ENCODE results near the gene NLRC4.
A peak's percentile ranks its signal among the peaks of the same experiment; 100 is the strongest.

Gene NLRC4

GRCh38 chr2:32274289-32274688 is 9.6 kb upstream of the NLRC4 start:
- DNase-seq (ENCODE audit: low spot score in 2 of 2) = peak; percentile 16 to 28
- no peaks in the 10 kb centered on the region for H3K36me3 ChIP-seq (replicated peaks)
- in situ Hi-C loops (cut with MboI; ENCODE audit: low sequenced_read_pairs) = no loop called here
- no peaks in the 10 kb centered on the region for H3K27me3 ChIP-seq (ENCODE audit: low read depth)
- H3K4me1 ChIP-seq = peaks cover 5% of the 10 kb centered on the region
- no peak overlapping the region for H3K4me3 ChIP-seq
- H3K9me3 ChIP-seq = no peaks in the 10 kb centered on the region

- in situ Hi-C loops (cut with MboI; ENCODE audit: low sequenced_read_pairs) = no loop called here
- H3K4me1 ChIP-seq = peaks cover 2% of the 10 kb centered on the region
- H3K9me3 ChIP-seq = no peaks in the 10 kb centered on the region
- no peaks in the 10 kb centered on the region for H3K36me3 ChIP-seq (replicated peaks)
- DNase-seq (ENCODE audit: low spot score in 2 of 2) = no peak
- no peaks in the 10 kb centered on the region for H3K27me3 ChIP-seq (ENCODE audit: low read depth)
- H3K4me3 ChIP-seq = no peak overlapping the region
Observed at GRCh38 chr2:32272279-32272678, 7.6 kb upstream of the NLRC4 start.

DNA sequence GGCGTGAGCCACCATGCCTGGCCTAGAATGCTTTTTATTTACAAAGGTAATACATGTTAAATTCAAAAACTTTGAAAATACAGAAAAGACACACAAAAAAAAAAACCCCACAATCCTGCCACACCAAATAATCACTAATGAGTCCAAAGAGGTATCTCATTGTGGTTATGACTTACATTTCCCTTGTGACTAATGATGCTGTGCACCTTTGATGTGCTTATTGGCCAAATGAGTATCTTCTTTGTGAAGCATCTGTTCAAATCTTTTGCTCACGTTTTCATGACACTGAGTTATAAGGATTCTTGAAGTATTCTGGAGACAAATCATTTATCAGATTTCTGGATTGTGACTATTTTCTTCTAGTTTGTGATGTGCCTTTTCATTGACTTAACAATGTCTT is 6.4 kb upstream of the NLRC4 start:
- no peaks in the 10 kb centered on the region for H3K9me3 ChIP-seq
- no peaks in the 10 kb centered on the region for H3K27me3 ChIP-seq (ENCODE audit: low read depth)
- no peaks in the 10 kb centered on the region; the same call in 1 of the 2 replicates for H3K4me1 ChIP-seq
- in situ Hi-C loops (cut with MboI; ENCODE audit: low sequenced_read_pairs) = no loop called here
- DNase-seq (ENCODE audit: low spot score in 2 of 2) = no peak
- no peak overlapping the region for H3K4me3 ChIP-seq
- no peaks in the 10 kb centered on the region for H3K36me3 ChIP-seq (replicated peaks)

DNA sequence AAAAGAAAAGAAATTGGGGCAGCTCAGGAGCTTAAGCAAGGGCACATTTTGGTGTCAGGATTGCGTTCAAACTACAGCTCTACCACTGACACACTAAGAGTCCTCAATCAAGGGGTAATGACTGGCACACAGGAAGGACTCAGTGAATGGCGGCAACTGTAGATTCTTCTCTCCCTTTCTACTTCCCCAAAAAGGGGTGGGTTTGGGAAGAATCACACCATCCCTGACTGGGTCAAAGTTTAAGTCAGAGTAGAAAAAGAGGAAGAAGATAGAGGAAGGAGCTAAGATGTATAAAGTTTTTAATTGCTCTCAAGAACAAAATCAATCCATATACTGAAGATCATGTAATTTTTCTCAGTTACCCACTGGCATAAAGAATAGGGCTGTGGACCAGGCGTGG is 2.6 kb downstream of the NLRC4 start:
- DNase-seq (ENCODE audit: low spot score in 2 of 2) = no peak
- Histone ChIP-seq H3K4me3 (no peak overlapping the region), H3K36me3 (replicated peaks) (no peaks in the 10 kb centered on the region), H3K27me3 (ENCODE audit: low read depth) (no peaks in the 10 kb centered on the region), H3K9me3 (no peaks in the 10 kb centered on the region), H3K4me1 (no peaks in the 10 kb centered on the region)
- in situ Hi-C loops (cut with MboI; ENCODE audit: low sequenced_read_pairs) = no loop called here

DNA sequence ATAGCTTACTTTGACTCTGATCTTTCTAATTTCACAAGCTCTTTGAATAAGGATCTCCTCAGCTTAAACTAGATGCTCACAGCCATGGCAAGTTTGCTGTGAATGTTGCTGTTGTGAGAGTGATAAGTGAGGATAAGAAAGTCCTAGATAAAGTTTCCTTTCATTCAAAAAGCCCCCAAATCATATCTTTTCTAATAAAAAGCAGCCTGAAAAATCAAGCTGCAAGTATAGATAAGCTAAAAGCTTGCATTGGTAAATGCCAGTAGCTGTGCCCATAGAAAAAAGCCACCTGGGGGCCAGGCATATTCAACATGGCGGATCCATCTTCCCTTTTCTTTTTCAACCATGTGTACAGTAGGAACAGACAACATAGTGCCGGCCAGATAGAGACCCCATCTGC is 4.3 kb downstream of the NLRC4 start:
- H3K4me1 ChIP-seq = no peaks in the 10 kb centered on the region
- H3K36me3 ChIP-seq (replicated peaks) = no peaks in the 10 kb centered on the region
- no peak overlapping the region for H3K4me3 ChIP-seq
- H3K27me3 ChIP-seq (ENCODE audit: low read depth) = no peaks in the 10 kb centered on the region
- in situ Hi-C loops (cut with MboI; ENCODE audit: low sequenced_read_pairs) = no loop called here
- no peak for DNase-seq (ENCODE audit: low spot score in 2 of 2)
- no peaks in the 10 kb centered on the region for H3K9me3 ChIP-seq

DNA sequence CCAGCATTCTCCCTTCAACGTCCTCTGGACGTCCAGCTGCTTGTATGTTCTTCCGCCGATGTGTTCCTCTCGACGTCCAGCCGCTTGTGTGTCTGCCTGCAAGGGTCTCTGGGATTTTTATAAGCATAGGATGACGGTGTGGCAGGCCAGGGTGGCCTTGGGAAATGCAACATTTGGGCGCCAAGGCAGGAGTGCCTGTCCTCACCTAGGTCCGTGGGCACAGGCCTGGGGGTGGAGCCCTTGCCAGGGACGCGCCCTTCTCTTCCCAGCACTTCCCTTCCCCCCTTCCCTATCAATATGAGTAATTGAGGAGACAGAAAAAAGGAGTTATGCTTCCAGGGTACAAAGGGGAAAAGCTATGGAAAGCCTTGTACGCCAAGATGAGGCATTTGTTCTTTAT is 6.4 kb downstream of the NLRC4 start:
- Histone ChIP-seq H3K9me3 (no peaks in the 10 kb centered on the region), H3K4me1 (no peaks in the 10 kb centered on the region), H3K36me3 (replicated peaks) (no peaks in the 10 kb centered on the region), H3K27me3 (ENCODE audit: low read depth) (no peaks in the 10 kb centered on the region), H3K4me3 (no peak overlapping the region)
- no peak for DNase-seq (ENCODE audit: low spot score in 2 of 2)
- in situ Hi-C loops (cut with MboI; ENCODE audit: low sequenced_read_pairs) = no loop called here

GRCh38 chr2:32250290-32250689 is 14.4 kb downstream of the NLRC4 start:
- no peak overlapping the region for H3K4me3 ChIP-seq
- no peaks in the 10 kb centered on the region for H3K36me3 ChIP-seq (replicated peaks)
- no peaks in the 10 kb centered on the region for H3K4me1 ChIP-seq
- H3K9me3 ChIP-seq = no peaks in the 10 kb centered on the region
- no peaks in the 10 kb centered on the region for H3K27me3 ChIP-seq (ENCODE audit: low read depth)
- DNase-seq (ENCODE audit: low spot score in 2 of 2) = no peak
- in situ Hi-C loops (cut with MboI; ENCODE audit: low sequenced_read_pairs) = no loop called here

DNA sequence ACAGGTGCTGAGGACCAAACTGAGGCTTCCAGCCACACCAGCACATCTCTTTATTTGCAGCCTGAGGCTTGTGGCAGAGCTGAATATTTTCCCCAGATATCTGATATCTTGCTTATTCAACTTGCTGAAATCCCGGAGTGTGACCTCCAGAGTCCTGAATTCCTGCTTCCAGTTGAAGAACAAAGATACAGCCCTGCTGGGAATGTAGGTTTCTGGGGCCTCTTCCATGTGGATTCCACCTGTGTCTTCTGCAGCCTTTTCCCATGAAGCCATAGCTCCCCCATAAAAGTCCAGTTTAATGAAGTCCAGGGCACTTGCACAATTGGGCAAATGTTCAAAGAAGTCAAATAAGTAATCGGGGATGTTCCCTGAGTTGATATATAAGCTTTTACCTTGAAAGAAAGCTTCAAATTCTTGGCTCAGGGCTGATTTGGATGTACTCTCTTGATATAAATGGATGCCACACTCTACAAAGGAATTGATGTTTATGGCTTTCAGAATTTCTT is 14.9 kb downstream of the NLRC4 start:
- H3K27me3 ChIP-seq (ENCODE audit: low read depth) = no peaks in the 10 kb centered on the region
- in situ Hi-C loops (cut with MboI; ENCODE audit: low sequenced_read_pairs) = no loop called here
- no peaks in the 10 kb centered on the region for H3K9me3 ChIP-seq
- no peaks in the 10 kb centered on the region for H3K36me3 ChIP-seq (replicated peaks)
- no peaks in the 10 kb centered on the region for H3K4me1 ChIP-seq
- DNase-seq (ENCODE audit: low spot score in 2 of 2) = no peak
- H3K4me3 ChIP-seq = no peak overlapping the region

DNA sequence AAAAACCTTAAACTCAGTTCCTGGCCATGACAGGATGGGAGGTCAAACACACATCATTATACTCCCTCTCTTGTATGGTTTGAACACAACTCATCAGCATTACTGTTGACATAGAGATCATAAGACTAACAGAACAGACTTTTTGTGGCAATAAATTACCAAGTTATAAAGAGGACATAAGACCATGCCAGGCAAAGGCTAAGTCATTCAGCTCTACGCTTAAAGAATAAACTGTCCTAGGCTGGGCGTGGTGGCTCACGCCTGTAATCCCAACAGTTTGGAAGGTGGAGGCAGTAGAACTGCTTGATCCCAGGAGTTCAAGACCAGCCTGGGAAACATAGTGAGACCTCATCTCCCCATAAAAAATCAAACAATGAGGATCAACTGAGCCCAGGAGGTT is 16.4 kb downstream of the NLRC4 start:
- Histone ChIP-seq H3K4me3 (no peak overlapping the region), H3K27me3 (ENCODE audit: low read depth) (no peaks in the 10 kb centered on the region), H3K36me3 (replicated peaks) (no peaks in the 10 kb centered on the region), H3K9me3 (no peaks in the 10 kb centered on the region), H3K4me1 (no peaks in the 10 kb centered on the region)
- no peak for DNase-seq (ENCODE audit: low spot score in 2 of 2)
- in situ Hi-C loops (cut with MboI; ENCODE audit: low sequenced_read_pairs) = no loop called here

- H3K36me3 ChIP-seq (replicated peaks) = no peaks in the 10 kb centered on the region
- in situ Hi-C loops (cut with MboI; ENCODE audit: low sequenced_read_pairs) = no loop called here
- H3K4me1 ChIP-seq = no peaks in the 10 kb centered on the region
- H3K4me3 ChIP-seq = no peak overlapping the region
- H3K9me3 ChIP-seq = no peaks in the 10 kb centered on the region
- H3K27me3 ChIP-seq (ENCODE audit: low read depth) = no peaks in the 10 kb centered on the region
- DNase-seq (ENCODE audit: low spot score in 2 of 2) = no peak
Observed at GRCh38 chr2:32246911-32247310, 17.8 kb downstream of the NLRC4 start.

- Histone ChIP-seq H3K4me1 (peaks cover 2% of the 10 kb centered on the region; the same call in 1 of the 2 replicates), H3K36me3 (replicated peaks) (no peaks in the 10 kb centered on the region; the same call in 1 of the 2 replicates), H3K27me3 (ENCODE audit: low read depth) (no peaks in the 10 kb centered on the region), H3K4me3 (no peak overlapping the region), H3K9me3 (no peaks in the 10 kb centered on the region)
- in situ Hi-C loops (cut with MboI; ENCODE audit: low sequenced_read_pairs) = no loop called here
- no peak for DNase-seq (ENCODE audit: low spot score in 2 of 2)
Observed at GRCh38 chr2:32242331-32242730, 22.4 kb downstream of the NLRC4 start.

DNA sequence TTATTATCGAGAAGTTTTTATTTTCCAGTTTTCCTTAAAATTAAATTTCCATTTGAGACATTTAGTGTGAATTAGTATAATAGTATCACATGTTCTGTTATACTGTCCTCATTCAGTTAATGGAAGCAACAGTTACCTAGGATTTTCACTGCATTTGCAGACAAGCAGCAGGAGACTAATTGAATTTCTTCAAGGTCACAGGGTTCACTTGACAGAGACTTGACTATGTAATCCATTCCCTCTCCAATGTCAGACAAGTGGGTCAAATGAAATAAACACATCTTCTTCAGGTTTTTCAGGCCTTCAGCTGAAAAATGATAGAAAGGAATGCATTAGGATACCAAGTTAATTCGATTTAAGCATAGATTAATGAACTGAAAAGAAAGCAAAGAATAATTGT is 26.7 kb downstream of the NLRC4 start:
- Histone ChIP-seq H3K4me1 (peaks cover 2% of the 10 kb centered on the region; the same call in 1 of the 2 replicates), H3K9me3 (no peaks in the 10 kb centered on the region), H3K36me3 (replicated peaks) (no peaks in the 10 kb centered on the region; the same call in 1 of the 2 replicates), H3K27me3 (ENCODE audit: low read depth) (no peaks in the 10 kb centered on the region), H3K4me3 (no peak overlapping the region)
- in situ Hi-C loops (cut with MboI; ENCODE audit: low sequenced_read_pairs) = no loop called here
- DNase-seq (ENCODE audit: low spot score in 2 of 2) = no peak

- in situ Hi-C loops (cut with MboI; ENCODE audit: low sequenced_read_pairs) = no loop called here
- peaks cover 2% of the 10 kb centered on the region; the same call in 1 of the 2 replicates for H3K4me1 ChIP-seq
Observed at GRCh38 chr2:32237488-32237887, 27.2 kb downstream of the NLRC4 start.

DNA sequence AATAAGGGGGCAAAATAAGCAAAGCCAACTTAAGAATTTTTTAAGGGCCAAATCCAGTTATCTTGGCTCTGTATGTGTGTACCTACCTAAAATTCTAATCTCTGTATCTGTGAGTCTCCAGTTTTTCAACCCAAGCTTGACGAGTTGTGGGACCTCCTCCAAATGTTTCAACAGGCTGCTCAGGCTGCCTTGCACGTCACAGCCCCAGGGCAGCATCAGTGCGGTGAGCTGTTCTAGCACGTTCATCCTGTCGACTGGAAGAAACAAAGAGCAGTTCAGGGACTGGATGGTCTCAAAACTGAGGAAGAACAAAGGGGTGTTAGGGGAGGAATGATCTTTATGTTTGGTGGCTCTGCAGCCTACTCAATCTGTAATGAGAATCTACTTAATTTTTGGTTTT is 29.4 kb downstream of the NLRC4 start:
- Histone ChIP-seq H3K27me3 (ENCODE audit: low read depth) (no peaks in the 10 kb centered on the region), H3K4me1 (peaks cover 2% of the 10 kb centered on the region; the same call in 1 of the 2 replicates), H3K9me3 (no peaks in the 10 kb centered on the region), H3K4me3 (no peak overlapping the region), H3K36me3 (replicated peaks) (no peaks in the 10 kb centered on the region; the same call in 1 of the 2 replicates)
- in situ Hi-C loops (cut with MboI; ENCODE audit: low sequenced_read_pairs) = no loop called here
- no peak for DNase-seq (ENCODE audit: low spot score in 2 of 2)

More at GRCh38 chr2:32237488-32237887, 27.2 kb downstream of the NLRC4 start:
- Histone ChIP-seq H3K9me3 (no peaks in the 10 kb centered on the region), H3K36me3 (replicated peaks) (no peaks in the 10 kb centered on the region; the same call in 1 of the 2 replicates), H3K27me3 (ENCODE audit: low read depth) (no peaks in the 10 kb centered on the region), H3K4me3 (no peak overlapping the region)
- DNase-seq (ENCODE audit: low spot score in 2 of 2) = no peak

GRCh38 chr2:32231959-32232358 is 32.7 kb downstream of the NLRC4 start:
- no peak for DNase-seq (ENCODE audit: low spot score in 2 of 2)
- no peaks in the 10 kb centered on the region; the same call in 1 of the 2 replicates for H3K4me1 ChIP-seq
- no peaks in the 10 kb centered on the region for H3K27me3 ChIP-seq (ENCODE audit: low read depth)
- H3K9me3 ChIP-seq = no peaks in the 10 kb centered on the region
- H3K36me3 ChIP-seq (replicated peaks) = no peaks in the 10 kb centered on the region
- in situ Hi-C loops (cut with MboI; ENCODE audit: low sequenced_read_pairs) = no loop called here
- H3K4me3 ChIP-seq = no peak overlapping the region
